H1 (cell line): Measurements from ENCODE around the gene NDUFAF8. TPM values are rescaled to one million over a fixed set of nuclear protein-coding genes. Genes with fewer than 3 reads are reported as not detected.

ENCODE experiments used
- CTCF ChIA-PET: fragments of 300-600 bp; sonication (Branson Sonifier 250); formaldehyde crosslinking; loops from one replicate; lab custom pipeline; 2021; ENCODE audit not compliant: partially characterized antibody; lab: Charles Lee
- POLR2A ChIA-PET: fragments of 300-600 bp; sonication (Branson Sonifier 250); formaldehyde crosslinking; loops from one replicate; lab custom pipeline; 2021; ENCODE audit warnings: inconsistent platforms; ENCODE audit not compliant: partially characterized antibody; lab: Charles Lee
- DNase-seq, 2 experiments: peaks; one replicate each; pipeline versions ENCODE4 v3.0.0 to v3.0.0-alpha.2; 2010 to 2022; ENCODE audit warnings: low spot score in 2 of 2, low read depth in 1 of 2, mixed read lengths in 1 of 2
- FAIRE-seq: peaks from 2 replicates; lab custom pipeline; 2011; peaks lifted over from hg19 to GRCh38; lab: Jason Lieb, UNC
- H2AFZ ChIP-seq: 2 replicates; pipeline ENCODE4 v1.8.1; 2012; ENCODE audit warnings: low read length, inconsistent platforms
- H2AK5ac ChIP-seq: 2 replicates; pipeline ENCODE4 v1.6.1; 2013; ENCODE audit warnings: low read depth, low read length
- H2BK120ac ChIP-seq: replicated peaks from 2 replicates; pipeline ENCODE3; 2013; ENCODE audit warnings: low read depth, low read length, inconsistent platforms
- H2BK12ac ChIP-seq: 2 replicates; pipeline ENCODE4 v1.6.1; 2013; ENCODE audit warnings: low read depth, low read length
- H2BK15ac ChIP-seq: 2 replicates; pipeline ENCODE4 v1.6.1; 2013; ENCODE audit warnings: low read length
- H2BK20ac ChIP-seq: 2 replicates; pipeline ENCODE4 v1.6.1; 2013; ENCODE audit warnings: low read length
- H2BK5ac ChIP-seq: 2 replicates; pipeline ENCODE4 v1.6.1; 2013; ENCODE audit warnings: low read depth, low read length
- H3K14ac ChIP-seq: 2 replicates; pipeline ENCODE4 v1.6.1; 2013; ENCODE audit warnings: inconsistent platforms; ENCODE audit not compliant: insufficient read length
- H3K18ac ChIP-seq: 2 replicates; pipeline ENCODE4 v1.6.1; 2013; ENCODE audit warnings: low read length; ENCODE audit errors: extremely low read depth
- H3K23ac ChIP-seq: 2 replicates; pipeline ENCODE4 v1.6.1; 2013; ENCODE audit warnings: inconsistent platforms; ENCODE audit not compliant: insufficient read length
- H3K23me2 ChIP-seq: 2 replicates; pipeline ENCODE4 v1.6.1; 2013; ENCODE audit warnings: low read depth, low read length
- H3K27ac ChIP-seq: 2 replicates; pipeline ENCODE4 v1.6.1; 2011; ENCODE audit warnings: low read depth, low read length, inconsistent platforms
- H3K27me3 ChIP-seq, 4 experiments: replicated peaks in 1 of 4; 1 replicate in 1 of 4; 2 replicates in 3 of 4; pipeline versions ENCODE4 v1.6.1 to v1.8.1; 2011 to 2013; ENCODE audit warnings: low read length in 3 of 4, mild to moderate bottlenecking in 3 of 4, inconsistent platforms in 2 of 4, mixed read lengths in 2 of 4, moderate library complexity in 1 of 4; ENCODE audit not compliant: control insufficient read depth in 3 of 4, insufficient read depth in 3 of 4; ENCODE audit errors: extremely low read depth in 1 of 4
- H3K36me3 ChIP-seq, 4 experiments: 2 replicates each; pipeline versions ENCODE4 v1.6.1 to v1.8.1; 2011 to 2013; ENCODE audit warnings: mild to moderate bottlenecking in 4 of 4, low read length in 3 of 4, moderate library complexity in 2 of 4, control low read depth in 1 of 4, inconsistent platforms in 1 of 4; ENCODE audit not compliant: insufficient read depth in 4 of 4, control insufficient read depth in 2 of 4
- H3K4ac ChIP-seq: replicated peaks from 2 replicates; pipeline ENCODE3; 2013; ENCODE audit warnings: low read length, low read depth, mixed read lengths, inconsistent platforms; ENCODE audit not compliant: insufficient read length
- H3K4me1 ChIP-seq, 4 experiments: replicated peaks in 1 of 4; 1 replicate in 1 of 4; 2 replicates in 3 of 4; pipeline versions ENCODE4 v1.6.1 to v1.8.1; 2011 to 2013; ENCODE audit warnings: low read length in 3 of 4, inconsistent platforms in 2 of 4, mixed read lengths in 1 of 4; ENCODE audit not compliant: insufficient read depth in 4 of 4, control insufficient read depth in 3 of 4
- H3K4me2 ChIP-seq, 2 experiments: 2 replicates each; pipeline versions ENCODE4 v1.6.1 to v1.8.1; 2011 to 2013; ENCODE audit warnings: low read depth in 2 of 2, low read length in 2 of 2, control low read depth in 1 of 2, inconsistent platforms in 1 of 2, mild to moderate bottlenecking in 1 of 2; ENCODE audit not compliant: insufficient read depth in 1 of 2
- H3K4me3 ChIP-seq, 4 experiments: fragments of 200-600, 300-600 bp in 1 of 4; sonication (generic), shearing (Covaris generic), sonication (Bioruptor Twin) in 1 of 4; 2 replicates each; pipeline versions ENCODE4 v1.5.1 to v1.8.1; 2011 to 2016; ENCODE audit warnings: low read length in 4 of 4, low read depth in 3 of 4, control low read depth in 2 of 4, inconsistent platforms in 2 of 4, mild to moderate bottlenecking in 2 of 4, mixed read lengths in 1 of 4, moderate library complexity in 1 of 4; ENCODE audit not compliant: insufficient read depth in 2 of 4; ENCODE audit errors: extremely low read depth in 1 of 4
- H3K56ac ChIP-seq: replicated peaks from 2 replicates; pipeline ENCODE3; 2013; ENCODE audit warnings: low read depth, mild to moderate bottlenecking, mixed read lengths, low read length, inconsistent platforms; ENCODE audit not compliant: insufficient read length
- H3K79me1 ChIP-seq: 2 replicates; pipeline ENCODE4 v1.6.1; 2013; ENCODE audit warnings: low read depth, low read length, control low read depth
- H3K79me2 ChIP-seq, 2 experiments: 2 replicates each; pipeline versions ENCODE4 v1.6.1 to v1.8.1; 2012 to 2013; ENCODE audit warnings: low read length in 2 of 2, mild to moderate bottlenecking in 2 of 2, inconsistent platforms in 1 of 2; ENCODE audit not compliant: insufficient read depth in 2 of 2, control insufficient read depth in 1 of 2
- H3K9ac ChIP-seq, 4 experiments: replicated peaks in 1 of 4; 1 replicate in 1 of 4; 2 replicates in 3 of 4; pipeline versions ENCODE4 v1.6.1 to v1.8.1; 2011 to 2013; ENCODE audit warnings: low read depth in 3 of 4, low read length in 3 of 4, control low read depth in 2 of 4, mild to moderate bottlenecking in 2 of 4, moderate library complexity in 2 of 4, inconsistent platforms in 1 of 4; ENCODE audit errors: extremely low read depth in 1 of 4
- H3K9me3 ChIP-seq, 2 experiments: 2 replicates each; pipeline versions ENCODE4 v1.6.1 to v1.8.1; 2012 to 2013; ENCODE audit warnings: mild to moderate bottlenecking in 2 of 2, moderate library complexity in 2 of 2, control low read depth in 1 of 2, inconsistent platforms in 1 of 2, low read depth in 1 of 2, low read length in 1 of 2, mixed read lengths in 1 of 2; ENCODE audit not compliant: insufficient read depth in 2 of 2
- H4K20me1 ChIP-seq, 2 experiments: replicated peaks in 1 of 2; 2 replicates each; pipeline versions ENCODE3 to v1.8.1; 2011 to 2013; ENCODE audit warnings: inconsistent platforms in 2 of 2, low read length in 2 of 2, mild to moderate bottlenecking in 1 of 2; ENCODE audit not compliant: insufficient read depth in 2 of 2, control insufficient read depth in 1 of 2
- H4K5ac ChIP-seq: 2 replicates; pipeline ENCODE4 v1.6.1; 2013; ENCODE audit warnings: low read length, low read depth, mixed read lengths, inconsistent platforms; ENCODE audit not compliant: insufficient read length
- H4K8ac ChIP-seq: 2 replicates; pipeline ENCODE4 v1.8.0; 2013; ENCODE audit warnings: mild to moderate bottlenecking, moderate library complexity, low read length, inconsistent platforms; ENCODE audit not compliant: insufficient read depth; ENCODE audit errors: extremely low read depth
- H4K91ac ChIP-seq: replicated peaks from 2 replicates; pipeline ENCODE3; 2013; ENCODE audit warnings: low read length, mixed read lengths, inconsistent platforms; ENCODE audit not compliant: insufficient read length
- CEBPB ChIP-seq: IDR thresholded peaks from 2 replicates; pipeline ENCODE4 v1.6.1; 2012; ENCODE audit warnings: low read depth, low read length
- EGR1 ChIP-seq: IDR thresholded peaks from 2 replicates; pipeline ENCODE4 v1.6.1; 2011; ENCODE audit warnings: low read depth, low read length, borderline replicate concordance
- GABPA ChIP-seq: IDR thresholded peaks from 2 replicates; pipeline ENCODE4 v1.6.1; 2011; ENCODE audit warnings: mild to moderate bottlenecking, low read length, moderate library complexity, borderline replicate concordance; ENCODE audit not compliant: insufficient read depth
- HDAC2 ChIP-seq, 2 experiments: fragments of 300-600 bp in 1 of 2; sonication (generic) in 1 of 2; IDR thresholded peaks; 2 replicates each; pipeline ENCODE4 v1.6.1; 2011 to 2012; ENCODE audit warnings: low read depth in 2 of 2, low read length in 2 of 2, mild to moderate bottlenecking in 2 of 2, moderate library complexity in 2 of 2, borderline replicate concordance in 1 of 2, inconsistent platforms in 1 of 2
- MAX ChIP-seq: IDR thresholded peaks from 2 replicates; pipeline ENCODE4 v1.6.1; 2012; ENCODE audit warnings: inconsistent platforms
- SIRT6 ChIP-seq: IDR thresholded peaks from one replicate; pipeline ENCODE4 v1.7.1; 2012; ENCODE audit warnings: low read length, inconsistent platforms
- SP4 ChIP-seq: IDR thresholded peaks from 2 replicates; pipeline ENCODE4 v1.6.1; 2012; ENCODE audit warnings: low read length, inconsistent platforms
- USF2 ChIP-seq: IDR thresholded peaks from 2 replicates; pipeline ENCODE4 v1.6.1; 2011; ENCODE audit warnings: low read length, improper control_type of control experiment
- ZNF274 ChIP-seq: IDR thresholded peaks from 2 replicates; pipeline ENCODE4 v1.7.0; 2012; ENCODE audit warnings: low read length, borderline replicate concordance; ENCODE audit errors: extremely low read depth
- WGBS, 2 experiments: shearing (Covaris generic) in 1 of 2; methylation state at CpG; one replicate each; pipeline versions ENCODE4 v1.1.6 to v1.1.7; 2013 to 2015; ENCODE audit warnings: low lambda C conversion rate in 2 of 2, mixed read lengths in 2 of 2, inconsistent platforms in 1 of 2, low coverage in 1 of 2, missing lambda C conversion rate in 1 of 2; ENCODE audit not compliant: insufficient replicate concordance in 2 of 2, insufficient coverage in 1 of 2, insufficient read length in 1 of 2; ENCODE audit errors: extremely low coverage in 1 of 2, missing lambda C conversion rate in 1 of 2; 5-methylcytosine and 5-hydroxymethylcytosine counted together
- polyA plus RNA-seq, 7 experiments: library from polyadenylated mRNA; depleted of rRNA in 3 of 7; stranded (reverse) in 5 of 7; unstranded in 2 of 7; fragments of >200 nt in 5 of 7; fragments of 200-250 nt in 2 of 7; gene quantifications; 1 replicate in 5 of 7; 2 replicates in 1 of 7; 4 replicates in 1 of 7; pipeline versions ENCODE4 v1.2.1 to v1.2.3, GENCODE V29; 2011 to 2013; ENCODE audit warnings: missing spikeins in 2 of 7, mixed read lengths in 2 of 7
- total RNA-seq: library from RNA; stranded (reverse); fragmentation: NEBNext Ultra II Directional; extraction: Animal tissue kit (Norgen Biotek cat#: 25700); gene quantifications from 2 replicates; pipeline ENCODE4 v1.2.1, GENCODE V29; 2021

The NDUFAF8 gene
- total and polyA plus RNA-seq, 2 of the 8 experiments (the other 6 are each of a cell fraction or from before 2014, with no cell fraction given): 48.9 to 91.1 TPM

- POLR2A ChIA-PET: interaction anchor here (1.2 kb wide), 1 partner anchor 81 kb away, joined by 3 read pairs; no protein-coding TSS in a partner anchor
- no peak overlapping the region for H2BK120ac ChIP-seq
- H4K5ac ChIP-seq: no peak overlapping the region
- TF ChIP-seq MAX (no peak), HDAC2 (IDR thresholded peaks at IDR 0.05; ENCODE audit: borderline replicate concordance in 1 of 2, low read depth in 2 of 2, low read length in 2 of 2) (no peak), GABPA (no peak), SP4 (no peak), ZNF274 (no peak), USF2 (no peak), CEBPB (no peak), SIRT6 (no peak), EGR1 (no peak)
Measured at GRCh38 chr17:81207610-81208581, 31.2 kb upstream of the NDUFAF8 start.

More at GRCh38 chr17:81207610-81208581, 31.2 kb upstream of the NDUFAF8 start:
- H2BK20ac ChIP-seq: no peak overlapping the region
- DNase-seq (no peak), FAIRE-seq (no peak)
- no peak overlapping the region for H2BK12ac ChIP-seq
- no peaks in the 10 kb centered on the region for H3K9me3 ChIP-seq
- H3K4ac ChIP-seq: peak overlapping the region; percentile 3
- H3K18ac ChIP-seq: no peak overlapping the region
- H3K79me2 ChIP-seq: no peaks in the 10 kb centered on the region; a peak in 2 of 4 replicates
- peaks cover 0 to 3% (median 0%) of the 10 kb centered on the region in 4 experiments; a peak in 3 of 8 replicates for H3K36me3 ChIP-seq
- H2AFZ ChIP-seq: no peak overlapping the region
- no peak overlapping the region for H3K23ac ChIP-seq
- WGBS, 2 experiments: 95% methylated on average over 21 of the region's 21 CpGs; no CpG with 5 or more reads in 1 of the 2 experiments
- H2BK5ac ChIP-seq: no peak overlapping the region; the same call in 1 of the 2 replicates
- CTCF ChIA-PET: interaction anchor here (1.5 kb wide), 2 partner anchors 13 to 176 kb away, joined by 3 to 4 read pairs; no protein-coding TSS in a partner anchor
- no peak overlapping the region for H4K8ac ChIP-seq
- no peak overlapping the region for H4K91ac ChIP-seq
- H3K14ac ChIP-seq: no peak overlapping the region
- no peak overlapping the region for H3K9ac ChIP-seq
- peak overlapping the region; percentile 98 for H3K56ac ChIP-seq
- peaks cover 3% of the 10 kb centered on the region; the same call in 1 of the 2 replicates for H3K23me2 ChIP-seq
- H2BK15ac ChIP-seq: no peak overlapping the region
- H2AK5ac ChIP-seq: no peak overlapping the region
- no peaks in the 10 kb centered on the region for H3K27me3 ChIP-seq
- no peaks in the 10 kb centered on the region; a peak in 1 of 7 replicates for H3K4me1 ChIP-seq
- H4K20me1 ChIP-seq: peaks cover 3 to 15% of the 10 kb centered on the region in 2 experiments
- no peak overlapping the region for H3K4me2 ChIP-seq
- peaks cover 5% of the 10 kb centered on the region; the same call in 1 of the 2 replicates for H3K79me1 ChIP-seq
- no peak overlapping the region for H3K27ac ChIP-seq
- no peak overlapping the region for H3K4me3 ChIP-seq
